CD4-positive, alpha-beta T cell treated with Interleukin-6 at 100 ng/mL for 8 hours (primary cell): Measurements from ENCODE around the gene ZNF451.

Experiments used
- DNase-seq: peaks from one replicate; pipeline ENCODE4 v3.0.0-alpha.2; 2020; ENCODE audit warnings: mixed read lengths, low spot score

ZNF451 gene

DNA sequence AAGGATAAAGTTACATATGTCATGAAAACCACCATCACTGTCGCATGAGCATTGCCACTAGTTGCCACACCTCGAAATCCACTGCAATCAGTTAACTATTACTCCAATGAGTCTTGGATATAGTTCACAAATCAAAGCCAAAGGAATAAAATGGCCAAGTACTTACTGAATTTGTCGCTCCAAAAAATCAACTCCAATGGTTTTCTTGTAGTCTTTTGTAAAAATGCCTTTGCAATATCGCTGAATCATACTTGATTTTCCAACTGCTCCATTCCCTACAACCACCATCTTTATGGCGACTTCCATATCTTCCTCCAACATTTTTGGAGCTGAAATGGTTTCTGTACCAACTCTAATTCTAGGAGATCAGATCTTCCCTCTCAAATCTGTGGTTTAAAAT lies 120.1 kb downstream of the ZNF451 start:
- DNase-seq, result no peak

DNA sequence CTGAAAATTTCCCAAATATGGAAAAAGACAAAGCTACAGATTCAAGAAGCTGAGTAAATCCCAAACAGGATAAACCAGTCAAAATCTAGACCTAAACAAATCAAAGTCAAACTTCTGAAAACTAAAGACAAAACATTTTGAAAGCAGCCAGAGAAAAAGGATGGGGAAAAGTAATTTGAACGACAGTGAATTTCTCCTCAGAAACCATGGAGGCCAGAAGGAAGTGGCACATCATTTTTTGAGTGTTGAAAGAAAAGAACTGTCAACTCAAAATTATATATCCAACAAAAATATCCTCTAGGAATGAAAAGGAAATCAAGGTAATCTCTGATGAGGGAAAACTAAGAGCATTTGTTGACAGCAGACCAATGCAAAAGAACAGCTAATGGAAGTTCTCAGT lies 125.3 kb downstream of the ZNF451 start:
- no peak for DNase-seq

DNA sequence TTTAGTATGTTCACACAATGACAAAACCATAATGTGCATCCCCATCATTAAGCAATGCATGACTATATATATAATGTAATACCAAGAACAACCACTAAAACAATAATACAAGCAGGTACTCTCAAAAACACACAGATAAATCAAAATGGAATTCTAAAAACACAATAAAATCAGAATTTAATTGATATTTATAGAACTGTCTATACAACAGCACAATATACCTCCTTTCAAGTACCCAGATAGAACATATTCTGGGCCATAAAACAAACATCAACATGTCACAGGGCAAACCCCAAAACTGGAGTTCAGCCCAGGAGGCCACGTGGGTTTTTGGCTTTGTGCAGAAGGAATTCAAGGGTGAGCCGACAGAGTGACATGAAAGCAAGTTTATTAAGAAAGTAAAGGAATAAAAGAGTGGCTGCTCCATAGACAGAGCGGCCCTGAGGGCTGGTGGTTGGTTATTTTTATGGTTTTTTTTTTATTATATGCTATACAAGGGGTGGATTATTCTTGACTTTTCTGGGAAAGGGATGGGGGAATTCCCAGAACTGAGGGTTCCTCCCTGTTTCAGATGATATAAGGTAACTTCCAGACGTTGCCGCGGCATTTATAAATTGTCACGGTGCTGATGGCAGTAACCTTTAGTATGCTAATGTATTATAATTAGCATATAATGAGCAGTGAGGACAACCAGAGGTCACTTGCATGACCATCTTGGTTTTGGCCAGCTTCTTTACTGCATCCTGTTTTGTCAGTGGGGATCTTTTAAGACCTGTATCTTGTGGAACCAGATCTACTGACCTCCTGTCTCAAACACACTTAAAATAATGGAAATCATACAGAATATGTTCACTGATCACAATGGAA lies 126.5 kb downstream of the ZNF451 start:
- DNase-seq, result no peak

DNA sequence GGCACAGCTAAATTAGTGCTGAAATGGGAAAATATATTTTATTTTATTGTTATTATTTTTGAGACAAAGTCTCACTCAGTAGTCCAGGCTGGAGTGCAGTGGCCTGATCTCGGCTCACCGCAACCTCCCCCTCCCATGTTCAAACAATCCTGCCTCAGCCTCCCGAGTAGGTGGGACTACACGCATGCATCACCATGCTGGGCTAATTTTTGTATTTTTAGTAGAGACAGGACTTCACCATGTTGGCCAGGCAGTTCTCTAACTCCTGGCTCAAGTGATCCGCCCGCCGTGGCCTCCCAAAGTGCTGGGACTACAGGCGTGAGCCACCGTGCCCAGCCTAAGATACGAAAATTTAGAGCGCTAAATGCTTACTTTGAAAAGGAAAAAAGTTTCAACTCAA lies 127.3 kb downstream of the ZNF451 start:
- no peak for DNase-seq
